ENCODE measurements around the gene TBC1D24.

TBC1D24 gene

GRCh38 chr16:2494616-2495015 lies 19.7 kb downstream of the TBC1D24 start:
- H3K27ac ChIP-seq (ENCODE audit: low read depth, low read length) = no peak overlapping the region
- no peak overlapping the region for H2AFZ ChIP-seq (ENCODE audit: low read depth, low read length, severe bottlenecking)
- H4K20me1 ChIP-seq (ENCODE audit: low read depth, low read length) = no peaks in the 10 kb centered on the region
- no peaks in the 10 kb centered on the region; the same call in 1 of the 2 replicates for H3K79me2 ChIP-seq (ENCODE audit: insufficient read depth, low read length)
- no peaks in the 10 kb centered on the region for H3K27me3 ChIP-seq (ENCODE audit: low read length)
- H3K4me3 ChIP-seq (ENCODE audit: insufficient read depth, low read length, poor library complexity, severe bottlenecking) = no peak overlapping the region
- H3K4me2 ChIP-seq (ENCODE audit: low read depth, low read length, poor library complexity, severe bottlenecking) = no peak overlapping the region
- H3K9me2 ChIP-seq (replicated peaks; ENCODE audit: insufficient read depth, low read length) = no peaks in the 10 kb centered on the region
- no peaks in the 10 kb centered on the region for H3F3A ChIP-seq (ENCODE audit: insufficient read depth)
- TF ChIP-seq EZH2phosphoT487 (conservative IDR thresholded peaks at IDR 0.05; ENCODE audit: low read length) = no peak
- TF ChIP-seq, protein P1, sequence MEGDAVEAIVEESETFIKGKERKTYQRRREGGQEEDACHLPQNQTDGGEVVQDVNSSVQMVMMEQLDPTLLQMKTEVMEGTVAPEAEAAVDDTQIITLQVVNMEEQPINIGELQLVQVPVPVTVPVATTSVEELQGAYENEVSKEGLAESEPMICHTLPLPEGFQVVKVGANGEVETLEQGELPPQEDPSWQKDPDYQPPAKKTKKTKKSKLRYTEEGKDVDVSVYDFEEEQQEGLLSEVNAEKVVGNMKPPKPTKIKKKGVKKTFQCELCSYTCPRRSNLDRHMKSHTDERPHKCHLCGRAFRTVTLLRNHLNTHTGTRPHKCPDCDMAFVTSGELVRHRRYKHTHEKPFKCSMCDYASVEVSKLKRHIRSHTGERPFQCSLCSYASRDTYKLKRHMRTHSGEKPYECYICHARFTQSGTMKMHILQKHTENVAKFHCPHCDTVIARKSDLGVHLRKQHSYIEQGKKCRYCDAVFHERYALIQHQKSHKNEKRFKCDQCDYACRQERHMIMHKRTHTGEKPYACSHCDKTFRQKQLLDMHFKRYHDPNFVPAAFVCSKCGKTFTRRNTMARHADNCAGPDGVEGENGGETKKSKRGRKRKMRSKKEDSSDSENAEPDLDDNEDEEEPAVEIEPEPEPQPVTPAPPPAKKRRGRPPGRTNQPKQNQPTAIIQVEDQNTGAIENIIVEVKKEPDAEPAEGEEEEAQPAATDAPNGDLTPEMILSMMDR (IDR thresholded peaks at IDR 0.05; ENCODE audit: insufficient read depth, low read length, poor library complexity, severe bottlenecking) = no peak
- no peak overlapping the region for H3K9ac ChIP-seq (ENCODE audit: low read length)
- no peaks in the 10 kb centered on the region for H3K36me3 ChIP-seq (ENCODE audit: low read length)
- no peaks in the 10 kb centered on the region for H3K9me3 ChIP-seq (ENCODE audit: insufficient read depth, low read length)

GRCh38 chr16:2495041-2495440 lies 20.1 kb downstream of the TBC1D24 start:
- Histone ChIP-seq H3K36me3 (ENCODE audit: low read length) (no peaks in the 10 kb centered on the region), H4K20me1 (ENCODE audit: low read depth, low read length) (no peaks in the 10 kb centered on the region), H3K79me2 (ENCODE audit: insufficient read depth, low read length) (no peaks in the 10 kb centered on the region; the same call in 1 of the 2 replicates), H3K9ac (ENCODE audit: low read length) (no peak overlapping the region), H3K4me3 (ENCODE audit: insufficient read depth, low read length, poor library complexity, severe bottlenecking) (no peak overlapping the region), H2AFZ (ENCODE audit: low read depth, low read length, severe bottlenecking) (no peak overlapping the region), H3K9me3 (ENCODE audit: insufficient read depth, low read length) (no peaks in the 10 kb centered on the region), H3F3A (ENCODE audit: insufficient read depth) (no peaks in the 10 kb centered on the region), H3K27ac (ENCODE audit: low read depth, low read length) (no peak overlapping the region), H3K27me3 (ENCODE audit: low read length) (no peaks in the 10 kb centered on the region), H3K9me2 (replicated peaks; ENCODE audit: insufficient read depth, low read length) (no peaks in the 10 kb centered on the region), H3K4me2 (ENCODE audit: low read depth, low read length, poor library complexity, severe bottlenecking) (no peak overlapping the region)
- no peak for TF ChIP-seq EZH2phosphoT487 (conservative IDR thresholded peaks at IDR 0.05; ENCODE audit: low read length)
- TF ChIP-seq, protein P1 (IDR thresholded peaks at IDR 0.05; ENCODE audit: insufficient read depth, low read length, poor library complexity, severe bottlenecking) = no peak

- H3K9me3 ChIP-seq (ENCODE audit: insufficient read depth, low read length) = no peaks in the 10 kb centered on the region
- H3K9me2 ChIP-seq (replicated peaks; ENCODE audit: insufficient read depth, low read length) = no peaks in the 10 kb centered on the region
- no peaks in the 10 kb centered on the region for H3F3A ChIP-seq (ENCODE audit: insufficient read depth)
- H3K27me3 ChIP-seq (ENCODE audit: low read length) = no peaks in the 10 kb centered on the region
- no peak overlapping the region for H3K27ac ChIP-seq (ENCODE audit: low read depth, low read length)
- TF ChIP-seq EZH2phosphoT487 (conservative IDR thresholded peaks at IDR 0.05; ENCODE audit: low read length) = no peak
- TF ChIP-seq, protein P1 (IDR thresholded peaks at IDR 0.05; ENCODE audit: insufficient read depth, low read length, poor library complexity, severe bottlenecking) = no peak
- H3K36me3 ChIP-seq (ENCODE audit: low read length) = no peaks in the 10 kb centered on the region
- no peaks in the 10 kb centered on the region for H3K79me2 ChIP-seq (ENCODE audit: insufficient read depth, low read length)
- no peaks in the 10 kb centered on the region for H4K20me1 ChIP-seq (ENCODE audit: low read depth, low read length)
- H3K4me3 ChIP-seq (ENCODE audit: insufficient read depth, low read length, poor library complexity, severe bottlenecking) = no peak overlapping the region
- H3K4me2 ChIP-seq (ENCODE audit: low read depth, low read length, poor library complexity, severe bottlenecking) = no peak overlapping the region
- no peak overlapping the region for H3K9ac ChIP-seq (ENCODE audit: low read length)
- H2AFZ ChIP-seq (ENCODE audit: low read depth, low read length, severe bottlenecking) = no peak overlapping the region
These were observed 21.5 kb downstream of the TBC1D24 start for GRCh38 chr16:2496223-2497115.

Data from SU-DHL-6 (cell line).